Large intestine (tissue), 3 donors: ENCODE data around the gene CUL3. TPM values are rescaled to one million over a fixed set of nuclear protein-coding genes. Genes with fewer than 3 reads are reported as not detected.
"Not testable (repeated sequence)": the region's sequence is repeated elsewhere in the genome, so short reads cannot be mapped to it uniquely, and the experiment has no call there.

Experiments used
- DNase-seq, 2 donors: peaks; one replicate each; pipeline versions ENCODE4 v3.0.0 to v3.0.0-alpha.2; 2013
- H3K27ac ChIP-seq: one replicate; pipeline ENCODE4 v1.5.1; 2013; ENCODE audit warnings: low read length
- H3K27me3 ChIP-seq: 2 replicates; pipeline ENCODE4 v1.6.1; 2013; ENCODE audit warnings: low read length; ENCODE audit not compliant: control insufficient read depth, insufficient read depth
- H3K36me3 ChIP-seq: 2 replicates; pipeline ENCODE4 v1.6.1; 2013; ENCODE audit warnings: low read length; ENCODE audit not compliant: control insufficient read depth, insufficient read depth
- H3K4me1 ChIP-seq: one replicate; pipeline ENCODE4 v1.6.1; 2013; ENCODE audit warnings: low read length; ENCODE audit not compliant: control insufficient read depth, insufficient read depth
- H3K4me3 ChIP-seq: one replicate; pipeline ENCODE4 v1.5.1; 2013; ENCODE audit warnings: low read length
- H3K9me3 ChIP-seq: one replicate; pipeline ENCODE4 v1.6.1; 2013; ENCODE audit warnings: mild to moderate bottlenecking, low read depth, low read length, moderate library complexity; ENCODE audit not compliant: control insufficient read depth
- WGBS: methylation state at CpG from one replicate; pipeline ENCODE4 v1.1.5; 2013; ENCODE audit warnings: low lambda C conversion rate; ENCODE audit not compliant: insufficient coverage; 5-methylcytosine and 5-hydroxymethylcytosine counted together
- polyA plus RNA-seq: library from polyadenylated mRNA; unstranded; fragments of 120-200 nt; gene quantifications from one replicate; pipeline ENCODE4 v1.2.1, GENCODE V29; 2013

The CUL3 gene
- polyA plus RNA-seq, 1 donor: 63.3 TPM

GRCh38 chr2:224485081-224486014, 99.8 kb downstream of the CUL3 start:
- not testable (repeated sequence) for H3K36me3 ChIP-seq, H3K9me3 ChIP-seq, H3K27me3 ChIP-seq, H3K4me1 ChIP-seq, H3K27ac ChIP-seq, H3K4me3 ChIP-seq
- DNase-seq: peak; percentile 66 to 69
- WGBS: no CpG with 5 or more reads among the region's 18 CpGs

GRCh38 chr2:224479826-224480225, 105.3 kb downstream of the CUL3 start:
- DNase-seq: no peak
- Histone ChIP-seq H3K27ac (no peak overlapping the region), H3K27me3 (no peaks in the 10 kb centered on the region), H3K4me1 (no peaks in the 10 kb centered on the region), H3K9me3 (no peaks in the 10 kb centered on the region), H3K4me3 (no peak overlapping the region), H3K36me3 (peaks cover 31% of the 10 kb centered on the region)
- WGBS: 80% methylated on average over 1 of the region's 2 CpGs

GRCh38 chr2:224472827-224473226, 112.3 kb downstream of the CUL3 start:
- Histone ChIP-seq H3K4me3 (no peak overlapping the region), H3K27ac (no peak overlapping the region), H3K9me3 (no peaks in the 10 kb centered on the region), H3K27me3 (no peaks in the 10 kb centered on the region), H3K36me3 (peaks cover 31% of the 10 kb centered on the region), H3K4me1 (no peaks in the 10 kb centered on the region)
- no peak for DNase-seq
- WGBS: 100% methylated on average over 1 of the region's 3 CpGs

GRCh38 chr2:224472137-224472536, 113.0 kb downstream of the CUL3 start:
- Histone ChIP-seq H3K4me1 (no peaks in the 10 kb centered on the region), H3K4me3 (no peak overlapping the region), H3K36me3 (peaks cover 25% of the 10 kb centered on the region), H3K27me3 (no peaks in the 10 kb centered on the region), H3K27ac (no peak overlapping the region), H3K9me3 (no peaks in the 10 kb centered on the region)
- no peak for DNase-seq
- WGBS: 80% methylated on average over 1 of the region's 3 CpGs

- H3K4me1 ChIP-seq: peaks cover 5% of the 10 kb centered on the region
- 100% methylated on average over 1 of the region's 9 CpGs for WGBS
- no peaks in the 10 kb centered on the region for H3K27me3 ChIP-seq
- H3K9me3 ChIP-seq: no peaks in the 10 kb centered on the region
- DNase-seq: no peak
- peaks cover 6% of the 10 kb centered on the region for H3K36me3 ChIP-seq
- no peak overlapping the region for H3K27ac ChIP-seq
- H3K4me3 ChIP-seq: no peak overlapping the region
Observed at GRCh38 chr2:224469374-224469964, 115.7 kb downstream of the CUL3 start.

GRCh38 chr2:224466304-224466895, 118.8 kb downstream of the CUL3 start:
- WGBS: 18% methylated on average over 2 of the region's 3 CpGs
- DNase-seq: peak; percentile 32 to 69
- peak overlapping the region; percentile 46 for H3K27ac ChIP-seq
- H3K4me3 ChIP-seq: no peak overlapping the region
- H3K4me1 ChIP-seq: peaks cover 5% of the 10 kb centered on the region
- no peaks in the 10 kb centered on the region for H3K27me3 ChIP-seq
- H3K36me3 ChIP-seq: no peaks in the 10 kb centered on the region
- H3K9me3 ChIP-seq: no peaks in the 10 kb centered on the region

- Histone ChIP-seq H3K4me3 (no peak overlapping the region), H3K27me3 (no peaks in the 10 kb centered on the region), H3K9me3 (no peaks in the 10 kb centered on the region), H3K36me3 (no peaks in the 10 kb centered on the region), H3K27ac (no peak overlapping the region), H3K4me1 (peaks cover 3% of the 10 kb centered on the region)
- DNase-seq: no peak
- no CpG with 5 or more reads among the region's 1 CpG for WGBS
Observed at GRCh38 chr2:224461391-224461790, 123.8 kb downstream of the CUL3 start.

- Histone ChIP-seq H3K9me3 (no peaks in the 10 kb centered on the region), H3K4me3 (no peak overlapping the region), H3K4me1 (no peaks in the 10 kb centered on the region), H3K27me3 (no peaks in the 10 kb centered on the region), H3K36me3 (no peaks in the 10 kb centered on the region), H3K27ac (no peak overlapping the region)
- 100% methylated on average over 1 of the region's 10 CpGs for whole genome bisulfite sequencing
- DNase-seq: no peak
Observed at GRCh38 chr2:224457408-224458096, 127.6 kb downstream of the CUL3 start.

- WGBS: 90% methylated on average over 3 of the region's 3 CpGs
- H3K4me3 ChIP-seq: no peak overlapping the region
- H3K9me3 ChIP-seq: no peaks in the 10 kb centered on the region
- no peak for DNase-seq
- H3K27me3 ChIP-seq: no peaks in the 10 kb centered on the region
- H3K36me3 ChIP-seq: no peaks in the 10 kb centered on the region
- H3K4me1 ChIP-seq: no peaks in the 10 kb centered on the region
- H3K27ac ChIP-seq: no peak overlapping the region
Observed at GRCh38 chr2:224453892-224454291, 131.3 kb downstream of the CUL3 start.
